IMR-90 (cell line): ENCODE results near the gene RYR3. TPM values are rescaled to one million over a fixed set of nuclear protein-coding genes. Genes with fewer than 3 reads are reported as not detected.

ENCODE experiments used
- ATAC-seq: fragments of 200-7000 bp; cut with Tn5 transposase; 2 replicates; pipeline ENCODE4 v1.9.1; 2020; ENCODE audit warnings: low read depth, mild to moderate bottlenecking, moderate library complexity
- BruUV-seq: library from RNA; stranded (reverse); fragments of 400-500 nt; replicated peaks from 2 replicates; lab custom pipeline; 2021; lab: Mats Ljungman, UMichigan
- CTCF ChIA-PET: fragments of 300-600 bp; formaldehyde crosslinking; extraction: SDS; loops from one replicate; lab custom pipeline; 2021; ENCODE audit warnings: antibody characterized with exemption; lab: Yijun Ruan, JAX
- POLR2A ChIA-PET: fragments of 300-600 bp; sonication (Branson Sonifier 250); formaldehyde crosslinking; loops from one replicate; lab custom pipeline; 2022; ENCODE audit warnings: antibody characterized with exemption; ENCODE audit not compliant: unreplicated experiment; lab: Charles Lee
- DNase-seq: peaks from one replicate; pipeline ENCODE4 v3.0.0; 2013
- H2AFZ ChIP-seq: replicated peaks from 2 replicates; pipeline ENCODE3; 2013; ENCODE audit warnings: low read length, mild to moderate bottlenecking; ENCODE audit not compliant: poor library complexity
- H2AK5ac ChIP-seq: 2 replicates; pipeline ENCODE4 v1.6.1; 2013; ENCODE audit warnings: low read depth, low read length, inconsistent platforms
- H2AK9ac ChIP-seq: replicated peaks from 2 replicates; pipeline ENCODE3; 2013; ENCODE audit warnings: mild to moderate bottlenecking, low read depth, low read length, moderate library complexity; ENCODE audit not compliant: poor library complexity
- H2BK120ac ChIP-seq: 2 replicates; pipeline ENCODE4 v1.6.1; 2013; ENCODE audit warnings: low read depth, low read length, inconsistent platforms
- H2BK15ac ChIP-seq: 3 replicates; pipeline ENCODE4 v1.6.1; 2013; ENCODE audit warnings: low read depth, low read length, inconsistent platforms
- H2BK20ac ChIP-seq: 2 replicates; pipeline ENCODE4 v1.6.1; 2013; ENCODE audit warnings: low read depth, mild to moderate bottlenecking, inconsistent platforms, low read length, moderate library complexity
- H2BK5ac ChIP-seq: 2 replicates; pipeline ENCODE4 v1.6.1; 2013; ENCODE audit warnings: mild to moderate bottlenecking, low read depth, low read length, inconsistent platforms; ENCODE audit not compliant: poor library complexity, severe bottlenecking
- H3K14ac ChIP-seq: replicated peaks from 2 replicates; pipeline ENCODE4 v1.6.1; 2013; ENCODE audit warnings: low read depth, low read length, inconsistent platforms
- H3K18ac ChIP-seq: 2 replicates; pipeline ENCODE4 v1.6.1; 2013; ENCODE audit warnings: low read depth, low read length, control low read depth
- H3K23ac ChIP-seq: 2 replicates; pipeline ENCODE4 v1.6.1; 2013; ENCODE audit warnings: low read depth, low read length, inconsistent platforms
- H3K27ac ChIP-seq: 2 replicates; pipeline ENCODE4 v1.5.1; 2013; ENCODE audit warnings: mild to moderate bottlenecking, control low read depth, low read length; ENCODE audit not compliant: insufficient read depth
- H3K27me3 ChIP-seq: 2 replicates; pipeline ENCODE4 v1.6.1; 2013; ENCODE audit warnings: low read length; ENCODE audit not compliant: control insufficient read depth, insufficient read depth
- H3K36me3 ChIP-seq: 2 replicates; pipeline ENCODE4 v1.6.1; 2013; ENCODE audit warnings: low read length, mixed read lengths; ENCODE audit not compliant: control insufficient read depth, insufficient read depth
- H3K4ac ChIP-seq: 2 replicates; pipeline ENCODE4 v1.6.1; 2013; ENCODE audit warnings: low read depth, low read length, inconsistent platforms
- H3K4me1 ChIP-seq: 2 replicates; pipeline ENCODE4 v1.6.1; 2013; ENCODE audit warnings: low read length, mixed read lengths; ENCODE audit not compliant: control insufficient read depth, insufficient read depth
- H3K4me2 ChIP-seq: 2 replicates; pipeline ENCODE4 v1.6.1; 2013; ENCODE audit warnings: low read depth, mild to moderate bottlenecking, control low read depth, low read length, moderate library complexity
- H3K4me3 ChIP-seq: 2 replicates; pipeline ENCODE4 v1.5.1; 2013; ENCODE audit warnings: low read depth, mild to moderate bottlenecking, control low read depth, low read length, moderate library complexity; ENCODE audit not compliant: insufficient read depth
- H3K56ac ChIP-seq: 2 replicates; pipeline ENCODE4 v1.6.1; 2013; ENCODE audit warnings: low read length, inconsistent platforms; ENCODE audit not compliant: insufficient read depth; ENCODE audit errors: extremely low read depth
- H3K79me1 ChIP-seq, 2 experiments: 2 replicates each; pipeline ENCODE4 v1.6.1; 2013; ENCODE audit warnings: low read length in 2 of 2, inconsistent platforms in 1 of 2, low read depth in 1 of 2
- H3K9ac ChIP-seq: 2 replicates; pipeline ENCODE4 v1.6.1; 2013; ENCODE audit warnings: low read depth, low read length, control low read depth
- H3K9me1 ChIP-seq: 2 replicates; pipeline ENCODE4 v1.6.1; 2013; ENCODE audit warnings: low read length, inconsistent platforms; ENCODE audit not compliant: insufficient read depth
- H3K9me3 ChIP-seq: 2 replicates; pipeline ENCODE4 v1.6.1; 2013; ENCODE audit warnings: low read length; ENCODE audit not compliant: control insufficient read depth, insufficient read depth
- H4K20me1 ChIP-seq: 2 replicates; pipeline ENCODE4 v1.6.1; 2013; ENCODE audit warnings: low read length, inconsistent platforms; ENCODE audit not compliant: insufficient read depth
- H4K5ac ChIP-seq: 2 replicates; pipeline ENCODE4 v1.6.1; 2013; ENCODE audit warnings: mild to moderate bottlenecking, low read depth, low read length, control low read depth
- H4K8ac ChIP-seq, 2 experiments: 2 replicates each; pipeline ENCODE4 v1.6.1; 2013; ENCODE audit warnings: low read depth in 2 of 2, low read length in 2 of 2, control low read depth in 1 of 2, inconsistent platforms in 1 of 2
- H4K91ac ChIP-seq: 2 replicates; pipeline ENCODE4 v1.6.1; 2013; ENCODE audit warnings: low read depth, low read length, inconsistent platforms; ENCODE audit not compliant: insufficient read depth
- BHLHE40 ChIP-seq: fragments of 150-350 bp; IDR thresholded peaks from 2 replicates; pipeline ENCODE4 v1.6.1; 2016; ENCODE audit warnings: mild to moderate bottlenecking, low read depth, low read length
- CEBPB ChIP-seq: IDR thresholded peaks from 2 replicates; pipeline ENCODE4 v1.6.1; 2012; ENCODE audit warnings: low read depth, low read length, improper control_type of control experiment
- CHD1 ChIP-seq: IDR thresholded peaks from 2 replicates; pipeline ENCODE4 v1.6.1; 2012; ENCODE audit warnings: low read depth, low read length, improper control_type of control experiment
- FOS ChIP-seq: fragments of 150-350 bp; IDR thresholded peaks from 2 replicates; pipeline ENCODE4 v1.6.1; 2016; ENCODE audit warnings: low read depth, low read length
- MAFK ChIP-seq: IDR thresholded peaks from 2 replicates; pipeline ENCODE4 v1.6.1; 2012; ENCODE audit warnings: low read depth, low read length, improper control_type of control experiment
- MAZ ChIP-seq: IDR thresholded peaks from 2 replicates; pipeline ENCODE4 v1.6.1; 2012; ENCODE audit warnings: low read depth, mild to moderate bottlenecking, low read length, improper control_type of control experiment, moderate library complexity, borderline replicate concordance
- MXI1 ChIP-seq: IDR thresholded peaks from 2 replicates; pipeline ENCODE4 v1.6.1; 2012; ENCODE audit warnings: low read depth, mild to moderate bottlenecking, low read length, moderate library complexity, borderline replicate concordance
- NFE2L2 ChIP-seq: fragments of 150-350 bp; IDR thresholded peaks from 2 replicates; pipeline ENCODE4 v1.6.1; 2016; ENCODE audit warnings: low read depth, mild to moderate bottlenecking, low read length
- RAD21 ChIP-seq: IDR thresholded peaks from 2 replicates; pipeline ENCODE4 v1.6.1; 2012; ENCODE audit warnings: low read length, improper control_type of control experiment
- RFX5 ChIP-seq: IDR thresholded peaks from 2 replicates; pipeline ENCODE4 v1.8.0; 2012; ENCODE audit warnings: low read depth, mild to moderate bottlenecking, low read length, moderate library complexity
- SMC3 ChIP-seq: fragments of 150-350 bp; IDR thresholded peaks from 2 replicates; pipeline ENCODE4 v1.6.1; 2016; ENCODE audit warnings: low read depth, mild to moderate bottlenecking, antibody characterized with exemption, low read length, moderate library complexity
- WGBS, 2 experiments: methylation state at CpG; one replicate each; pipeline versions ENCODE4 v1.1.5 to v1.1.7; 2013; ENCODE audit warnings: missing lambda C conversion rate in 2 of 2; ENCODE audit not compliant: insufficient read length in 1 of 2; ENCODE audit errors: extremely low coverage in 2 of 2; 5-methylcytosine and 5-hydroxymethylcytosine counted together
- dilution Hi-C: fragments of 300-500 bp; cut with HindIII; formaldehyde crosslinking; loops from one replicate; pipeline ENCODE4 v1.14.3; 2018; ENCODE audit warnings: low sequenced_read_pairs; ENCODE audit not compliant: unreplicated experiment
- in situ Hi-C: fragments of 300-500 bp; cut with MboI; formaldehyde crosslinking; loops from 3 replicates; pipeline ENCODE4 v1.14.3; 2019; ENCODE audit warnings: low sequenced_read_pairs, inconsistent platforms, mixed read lengths
- intact Hi-C: fragments of 100-400 bp; cut with micrococcal nuclease; formaldehyde crosslinking; loops from 2 replicates; pipeline ENCODE4 v1.10.0; 2022
- polyA plus RNA-seq, 3 experiments: library from polyadenylated mRNA; depleted of rRNA; stranded (reverse); fragments of >200 nt; gene quantifications; 2 replicates each; pipeline ENCODE4 v1.2.3, GENCODE V29; 2012; ENCODE audit warnings: low replicate concordance in 1 of 3
- total RNA-seq: library from RNA; depleted of rRNA; stranded (reverse); fragments of >200 nt; gene quantifications from 2 replicates; pipeline ENCODE4 v1.2.3, GENCODE V29; 2012
- TF ChIP-seq, protein P1 (sequence below): fragments of 150-350 bp; IDR thresholded peaks from 2 replicates; pipeline ENCODE4 v1.6.1; 2017; ENCODE audit warnings: mild to moderate bottlenecking, antibody characterized with exemption, low read length, low read depth

RYR3 gene
- total and polyA plus RNA-seq, 2 of the 4 experiments (the other 2 are of a cell fraction) = 0.18 TPM; not detected in 1

DNA sequence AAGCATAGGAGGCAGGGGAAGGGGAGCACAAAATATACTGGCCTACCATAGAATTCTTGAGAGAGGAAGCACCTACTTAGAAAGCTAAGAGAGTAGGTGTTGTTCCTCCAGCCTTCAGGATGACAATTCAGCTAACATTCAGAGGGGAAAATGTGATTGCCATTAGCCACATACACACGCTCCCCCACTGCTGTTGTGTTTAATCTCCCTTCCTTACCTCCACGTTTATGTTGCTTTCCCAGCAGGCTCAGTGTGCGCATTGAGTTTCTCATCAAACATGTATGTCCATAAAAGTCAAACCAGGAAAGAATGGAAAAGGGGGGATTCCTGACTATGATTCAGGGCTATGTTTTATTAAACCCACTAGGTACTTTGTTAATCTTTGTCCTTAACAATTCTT is 512.4 kb downstream of the RYR3 start:
- no peaks in the 10 kb centered on the region for H3K79me1 ChIP-seq
- POLR2A ChIA-PET = no interaction called here
- peaks cover 14% of the 10 kb centered on the region for H3K27me3 ChIP-seq
- TF ChIP-seq RAD21 (no peak), SMC3 (no peak), CHD1 (no peak), FOS (no peak), MAFK (no peak), MAZ (no peak), MXI1 (no peak), CEBPB (no peak), BHLHE40 (no peak), RFX5 (no peak), NFE2L2 (no peak)
- TF ChIP-seq, protein P1, sequence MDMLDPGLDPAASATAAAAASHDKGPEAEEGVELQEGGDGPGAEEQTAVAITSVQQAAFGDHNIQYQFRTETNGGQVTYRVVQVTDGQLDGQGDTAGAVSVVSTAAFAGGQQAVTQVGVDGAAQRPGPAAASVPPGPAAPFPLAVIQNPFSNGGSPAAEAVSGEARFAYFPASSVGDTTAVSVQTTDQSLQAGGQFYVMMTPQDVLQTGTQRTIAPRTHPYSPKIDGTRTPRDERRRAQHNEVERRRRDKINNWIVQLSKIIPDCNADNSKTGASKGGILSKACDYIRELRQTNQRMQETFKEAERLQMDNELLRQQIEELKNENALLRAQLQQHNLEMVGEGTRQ = no peak
- no peak overlapping the region for H2AFZ ChIP-seq
- CTCF ChIA-PET = interaction anchor here (0.6 kb wide), 1 partner anchor 12 kb away, joined by 4 read pairs; no protein-coding TSS in a partner anchor
- no peak overlapping the region for H3K56ac ChIP-seq
- no peaks in the 10 kb centered on the region for H3K4me1 ChIP-seq
- BruUV-seq = no TSS peak
- H3K23ac ChIP-seq = no peak overlapping the region
- no peak overlapping the region for H3K18ac ChIP-seq
- no peak overlapping the region for H3K14ac ChIP-seq
- dilution Hi-C loops (no loop called here), intact Hi-C loops (no loop called here), in situ Hi-C loops (no loop called here)
- no peak overlapping the region for H2BK120ac ChIP-seq
- no peak for DNase-seq
- H3K4me3 ChIP-seq = no peak overlapping the region
- no peaks in the 10 kb centered on the region for H3K9me1 ChIP-seq
- H4K20me1 ChIP-seq = no peaks in the 10 kb centered on the region
- H2AK5ac ChIP-seq = no peak overlapping the region
- no peaks in the 10 kb centered on the region for H3K36me3 ChIP-seq
- H3K4me2 ChIP-seq = no peak overlapping the region
- H2AK9ac ChIP-seq = no peak overlapping the region
- no peak overlapping the region for H3K9ac ChIP-seq
- no peaks in the 10 kb centered on the region; the same call in 1 of the 2 replicates for H3K9me3 ChIP-seq
- no peak overlapping the region for H2BK20ac ChIP-seq
- no peak overlapping the region for H4K8ac ChIP-seq
- no peak overlapping the region for H4K5ac ChIP-seq
- no peak overlapping the region for H3K27ac ChIP-seq
- H2BK15ac ChIP-seq = no peak overlapping the region
- no peak overlapping the region for H2BK5ac ChIP-seq
- no peak for ATAC-seq
- H3K4ac ChIP-seq = no peak overlapping the region
- no CpG with 5 or more reads among the region's 3 CpGs for WGBS, 2 experiments
- H4K91ac ChIP-seq = no peak overlapping the region
